ENCODE results near the gene CCDC150. TPM values are rescaled to one million over a fixed set of nuclear protein-coding genes. Genes with fewer than 3 reads are reported as not detected.

CCDC150 gene
- total RNA-seq, 1 experiment from 2014 or later, result 12.2 TPM

- H3K27ac ChIP-seq, result no peak overlapping the region
- H3K27me3 ChIP-seq (replicated peaks), result no peaks in the 10 kb centered on the region
- H3K36me3 ChIP-seq, result no peaks in the 10 kb centered on the region
- H3K4me3 ChIP-seq, result no peak overlapping the region
- no peak for DNase-seq (ENCODE audit: low read depth in 1 of 2, low spot score in 2 of 2)
- no peaks in the 10 kb centered on the region for H3K4me1 ChIP-seq (replicated peaks)
- H3K9me3 ChIP-seq (replicated peaks), result no peaks in the 10 kb centered on the region
Measured at GRCh38 chr2:196742216-196742615, 102.7 kb downstream of the CCDC150 start.

- no peak for DNase-seq (ENCODE audit: low read depth in 1 of 2, low spot score in 2 of 2)
- Histone ChIP-seq H3K27me3 (replicated peaks) (no peaks in the 10 kb centered on the region), H3K4me3 (no peak overlapping the region), H3K4me1 (replicated peaks) (no peaks in the 10 kb centered on the region), H3K27ac (no peak overlapping the region), H3K9me3 (replicated peaks) (no peaks in the 10 kb centered on the region), H3K36me3 (no peaks in the 10 kb centered on the region)
Measured at GRCh38 chr2:196742685-196743084, 103.2 kb downstream of the CCDC150 start.

- Histone ChIP-seq H3K4me3 (no peak overlapping the region), H3K36me3 (no peaks in the 10 kb centered on the region), H3K9me3 (replicated peaks) (no peaks in the 10 kb centered on the region), H3K27me3 (replicated peaks) (no peaks in the 10 kb centered on the region), H3K4me1 (replicated peaks) (no peaks in the 10 kb centered on the region), H3K27ac (no peak overlapping the region)
- DNase-seq (ENCODE audit: low read depth in 1 of 2, low spot score in 2 of 2), result no peak
Measured at GRCh38 chr2:196743165-196743564, 103.7 kb downstream of the CCDC150 start.

GRCh38 chr2:196745711-196746110, 106.2 kb downstream of the CCDC150 start:
- Histone ChIP-seq H3K27ac (no peak overlapping the region), H3K4me1 (replicated peaks) (no peaks in the 10 kb centered on the region), H3K4me3 (no peak overlapping the region), H3K27me3 (replicated peaks) (no peaks in the 10 kb centered on the region; the same call in 1 of the 2 replicates), H3K9me3 (replicated peaks) (no peaks in the 10 kb centered on the region), H3K36me3 (no peaks in the 10 kb centered on the region)
- no peak for DNase-seq (ENCODE audit: low read depth in 1 of 2, low spot score in 2 of 2)

GRCh38 chr2:196747400-196747799, 107.9 kb downstream of the CCDC150 start:
- no peak for DNase-seq (ENCODE audit: low read depth in 1 of 2, low spot score in 2 of 2)
- H3K9me3 ChIP-seq (replicated peaks), result no peaks in the 10 kb centered on the region
- no peaks in the 10 kb centered on the region for H3K36me3 ChIP-seq
- no peak overlapping the region for H3K27ac ChIP-seq
- no peaks in the 10 kb centered on the region for H3K4me1 ChIP-seq (replicated peaks)
- H3K27me3 ChIP-seq (replicated peaks), result no peaks in the 10 kb centered on the region; the same call in 1 of the 2 replicates
- H3K4me3 ChIP-seq, result no peak overlapping the region

GRCh38 chr2:196748123-196748522, 108.6 kb downstream of the CCDC150 start:
- no peaks in the 10 kb centered on the region for H3K4me1 ChIP-seq (replicated peaks)
- no peak overlapping the region for H3K27ac ChIP-seq
- H3K9me3 ChIP-seq (replicated peaks), result no peaks in the 10 kb centered on the region
- DNase-seq (ENCODE audit: low read depth in 1 of 2, low spot score in 2 of 2), result no peak
- no peaks in the 10 kb centered on the region; the same call in 1 of the 2 replicates for H3K27me3 ChIP-seq (replicated peaks)
- no peak overlapping the region for H3K4me3 ChIP-seq
- no peaks in the 10 kb centered on the region for H3K36me3 ChIP-seq

GRCh38 chr2:196750291-196750923, 110.9 kb downstream of the CCDC150 start:
- Histone ChIP-seq H3K9me3 (replicated peaks) (no peaks in the 10 kb centered on the region), H3K27ac (no peak overlapping the region), H3K4me3 (no peak overlapping the region), H3K36me3 (no peaks in the 10 kb centered on the region), H3K4me1 (replicated peaks) (no peaks in the 10 kb centered on the region), H3K27me3 (replicated peaks) (no peaks in the 10 kb centered on the region; the same call in 1 of the 2 replicates)
- no peak for DNase-seq (ENCODE audit: low read depth in 1 of 2, low spot score in 2 of 2)

- Histone ChIP-seq H3K36me3 (no peaks in the 10 kb centered on the region), H3K9me3 (replicated peaks) (no peaks in the 10 kb centered on the region), H3K4me1 (replicated peaks) (no peaks in the 10 kb centered on the region), H3K4me3 (no peak overlapping the region), H3K27ac (no peak overlapping the region), H3K27me3 (replicated peaks) (no peaks in the 10 kb centered on the region; the same call in 1 of the 2 replicates)
- peak; percentile 46 to 50 for DNase-seq (ENCODE audit: low read depth in 1 of 2, low spot score in 2 of 2)
Measured at GRCh38 chr2:196750977-196751631, 111.6 kb downstream of the CCDC150 start.

- no peak overlapping the region for H3K4me3 ChIP-seq
- DNase-seq (ENCODE audit: low read depth in 1 of 2, low spot score in 2 of 2), result peak in 1 of 2 experiments; percentile 10
- H3K9me3 ChIP-seq (replicated peaks), result no peaks in the 10 kb centered on the region
- H3K27ac ChIP-seq, result no peak overlapping the region
- H3K36me3 ChIP-seq, result peaks cover 9% of the 10 kb centered on the region
- no peaks in the 10 kb centered on the region for H3K27me3 ChIP-seq (replicated peaks)
- H3K4me1 ChIP-seq (replicated peaks), result no peaks in the 10 kb centered on the region
Measured at GRCh38 chr2:196758474-196759377, 119.2 kb downstream of the CCDC150 start.

- no peaks in the 10 kb centered on the region for H3K4me1 ChIP-seq (replicated peaks)
- DNase-seq (ENCODE audit: low read depth in 1 of 2, low spot score in 2 of 2), result no peak
- H3K9me3 ChIP-seq (replicated peaks), result no peaks in the 10 kb centered on the region
- H3K27ac ChIP-seq, result no peak overlapping the region
- H3K36me3 ChIP-seq, result peaks cover 16% of the 10 kb centered on the region
- no peak overlapping the region for H3K4me3 ChIP-seq
- H3K27me3 ChIP-seq (replicated peaks), result no peaks in the 10 kb centered on the region
Measured at GRCh38 chr2:196759378-196759706, 119.8 kb downstream of the CCDC150 start.

GRCh38 chr2:196767101-196767500, 127.6 kb downstream of the CCDC150 start:
- Histone ChIP-seq H3K9me3 (replicated peaks) (no peaks in the 10 kb centered on the region), H3K4me1 (replicated peaks) (no peaks in the 10 kb centered on the region), H3K27me3 (replicated peaks) (no peaks in the 10 kb centered on the region), H3K36me3 (peaks cover 72% of the 10 kb centered on the region), H3K4me3 (no peak overlapping the region), H3K27ac (no peak overlapping the region)
- no peak for DNase-seq (ENCODE audit: low read depth in 1 of 2, low spot score in 2 of 2)
